Gastroesophageal sphincter (tissue), 4 donors: ENCODE results near the gene RELCH. TPM values are rescaled to one million over a fixed set of nuclear protein-coding genes. Genes with fewer than 3 reads are reported as not detected.

ENCODE experiments used
- ATAC-seq: fragments of 150-250 bp; one replicate; pipeline ENCODE4 v1.9.1; 2016; ENCODE audit warnings: mild to moderate bottlenecking, moderate library complexity
- H3K27ac ChIP-seq, 4 donors: fragments of 200-600 bp; sonication (generic) in 3 of 4; 1 replicate in 3 of 4; 2 replicates in 1 of 4; pipeline ENCODE4 v1.5.1; 2016 to 2019
- H3K27me3 ChIP-seq: fragments of 200-600 bp; sonication (generic); one replicate; pipeline ENCODE4 v1.5.1; 2019
- H3K36me3 ChIP-seq, 2 donors: fragments of 200-600 bp; sonication (generic); one replicate each; pipeline ENCODE4 v1.5.1; 2019; ENCODE audit warnings: control low read depth in 1 of 2
- H3K4me1 ChIP-seq, 3 donors: fragments of 200-600 bp; sonication (generic); 1 replicate in 2 of 3; 2 replicates in 1 of 3; pipeline ENCODE4 v1.5.1; 2016 to 2019; ENCODE audit warnings: control low read depth in 2 of 3
- H3K4me3 ChIP-seq, 2 donors: fragments of 200-600 bp; sonication (generic); one replicate each; pipeline ENCODE4 v1.5.1; 2019; ENCODE audit warnings: mild to moderate bottlenecking in 1 of 2, moderate library complexity in 1 of 2
- H3K9me3 ChIP-seq, 3 donors: fragments of 200-600 bp; sonication (generic); one replicate each; pipeline ENCODE4 v1.5.1; 2017 to 2019; ENCODE audit warnings: control low read depth in 2 of 3
- EP300 ChIP-seq: sonication (generic); formaldehyde crosslinking; IDR thresholded peaks from one replicate; pipeline ENCODE4 v1.6.1; 2017; ENCODE audit warnings: antibody characterized with exemption, mild to moderate bottlenecking
- POLR2A ChIP-seq, 2 donors: fragments of 450-650 bp; IDR thresholded peaks; one replicate each; pipeline ENCODE4 v1.6.1; 2017; ENCODE audit warnings: antibody characterized with exemption in 2 of 2, mild to moderate bottlenecking in 2 of 2, moderate library complexity in 1 of 2
- POLR2AphosphoS5 ChIP-seq: sonication (generic); formaldehyde crosslinking; IDR thresholded peaks from one replicate; pipeline ENCODE4 v1.6.1; 2017; ENCODE audit warnings: antibody characterized with exemption
- WGBS, 2 donors: methylation state at CpG; one replicate each; pipeline ENCODE4 v1.1.5; 2018; ENCODE audit warnings: low coverage in 1 of 2; 5-methylcytosine and 5-hydroxymethylcytosine counted together
- total RNA-seq, 4 donors: library from RNA; depleted of rRNA; stranded (reverse); fragments of >200 nt; gene quantifications; one replicate each; pipeline ENCODE4 v1.1.0, GENCODE V29; 2016
- TF ChIP-seq, protein P1 (sequence below), 4 experiments: fragments of 200-600 bp in 2 of 4; fragments of 450-650 bp in 2 of 4; sonication (generic) in 1 of 4; IDR thresholded peaks; one replicate each; pipeline ENCODE4 v1.5.1; 2017 to 2019; ENCODE audit warnings: antibody characterized with exemption in 4 of 4, mild to moderate bottlenecking in 2 of 4, moderate library complexity in 2 of 4

The RELCH gene
- total RNA-seq, 4 donors from 2014 or later = 20.7 to 30.4 (median 27.4) TPM

- 93 to 98% methylated on average over 3 of the region's 3 CpGs for WGBS, 2 donors
- Histone ChIP-seq H3K9me3 (peaks cover 0 to 9% (median 0%) of the 10 kb centered on the region in 3 donors), H3K27ac (no peak overlapping the region), H3K4me1 (no peaks in the 10 kb centered on the region), H3K36me3 (peaks cover 0 to 78% of the 10 kb centered on the region in 2 donors), H3K27me3 (no peaks in the 10 kb centered on the region), H3K4me3 (no peak overlapping the region)
- TF ChIP-seq EP300 (no peak), POLR2AphosphoS5 (no peak)
- TF ChIP-seq, protein P1, sequence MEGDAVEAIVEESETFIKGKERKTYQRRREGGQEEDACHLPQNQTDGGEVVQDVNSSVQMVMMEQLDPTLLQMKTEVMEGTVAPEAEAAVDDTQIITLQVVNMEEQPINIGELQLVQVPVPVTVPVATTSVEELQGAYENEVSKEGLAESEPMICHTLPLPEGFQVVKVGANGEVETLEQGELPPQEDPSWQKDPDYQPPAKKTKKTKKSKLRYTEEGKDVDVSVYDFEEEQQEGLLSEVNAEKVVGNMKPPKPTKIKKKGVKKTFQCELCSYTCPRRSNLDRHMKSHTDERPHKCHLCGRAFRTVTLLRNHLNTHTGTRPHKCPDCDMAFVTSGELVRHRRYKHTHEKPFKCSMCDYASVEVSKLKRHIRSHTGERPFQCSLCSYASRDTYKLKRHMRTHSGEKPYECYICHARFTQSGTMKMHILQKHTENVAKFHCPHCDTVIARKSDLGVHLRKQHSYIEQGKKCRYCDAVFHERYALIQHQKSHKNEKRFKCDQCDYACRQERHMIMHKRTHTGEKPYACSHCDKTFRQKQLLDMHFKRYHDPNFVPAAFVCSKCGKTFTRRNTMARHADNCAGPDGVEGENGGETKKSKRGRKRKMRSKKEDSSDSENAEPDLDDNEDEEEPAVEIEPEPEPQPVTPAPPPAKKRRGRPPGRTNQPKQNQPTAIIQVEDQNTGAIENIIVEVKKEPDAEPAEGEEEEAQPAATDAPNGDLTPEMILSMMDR (IDR thresholded peaks at IDR 0.05) = no peak
- ATAC-seq = no peak
Observed at GRCh38 chr18:62226047-62226446, 39.0 kb downstream of the RELCH start.

DNA sequence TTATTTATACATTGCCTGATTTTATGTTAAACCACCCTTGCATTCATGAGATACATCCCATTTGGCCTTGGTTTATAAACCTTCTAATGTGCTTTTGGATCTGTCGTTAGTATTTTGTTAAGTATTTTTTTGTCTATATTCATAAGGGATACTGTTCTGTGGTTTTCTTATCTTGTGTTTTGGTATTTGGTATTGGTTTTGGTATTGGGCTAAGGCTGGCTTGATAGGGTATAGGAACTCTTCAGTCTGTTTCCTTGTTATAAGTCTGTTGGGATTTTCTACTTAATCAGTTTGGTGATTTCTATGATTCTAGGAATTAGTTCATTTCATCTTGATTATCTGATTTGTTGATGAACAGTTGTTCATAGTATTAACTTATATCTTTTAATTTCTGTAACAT is 49.2 kb downstream of the RELCH start:
- ATAC-seq = no peak
- Histone ChIP-seq H3K27me3 (no peaks in the 10 kb centered on the region), H3K4me3 (no peak overlapping the region), H3K4me1 (no peaks in the 10 kb centered on the region), H3K9me3 (no peaks in the 10 kb centered on the region), H3K27ac (no peak overlapping the region), H3K36me3 (peaks cover 0 to 35% of the 10 kb centered on the region in 2 donors)
- WGBS, 2 donors = 89 to 100% methylated on average over 1 of the region's 1 CpG
- TF ChIP-seq EP300 = no peak
- no peak for TF ChIP-seq POLR2A (IDR thresholded peaks at IDR 0.05)
- TF ChIP-seq, protein P1 (IDR thresholded peaks at IDR 0.05) = no peak
- no peak for TF ChIP-seq POLR2AphosphoS5

GRCh38 chr18:62239475-62239874 is 52.4 kb downstream of the RELCH start:
- 76 to 83% methylated on average over 3 of the region's 3 CpGs for WGBS, 2 donors
- H3K4me3 ChIP-seq = no peak overlapping the region
- H3K27me3 ChIP-seq = no peaks in the 10 kb centered on the region
- no peak overlapping the region for H3K27ac ChIP-seq
- H3K9me3 ChIP-seq = no peaks in the 10 kb centered on the region
- no peak for ATAC-seq
- TF ChIP-seq, protein P1 (IDR thresholded peaks at IDR 0.05) = no peak
- TF ChIP-seq POLR2AphosphoS5 (no peak), EP300 (no peak), POLR2A (IDR thresholded peaks at IDR 0.05) (no peak)
- H3K4me1 ChIP-seq = no peaks in the 10 kb centered on the region
- peaks cover 0 to 21% of the 10 kb centered on the region in 2 donors for H3K36me3 ChIP-seq

DNA sequence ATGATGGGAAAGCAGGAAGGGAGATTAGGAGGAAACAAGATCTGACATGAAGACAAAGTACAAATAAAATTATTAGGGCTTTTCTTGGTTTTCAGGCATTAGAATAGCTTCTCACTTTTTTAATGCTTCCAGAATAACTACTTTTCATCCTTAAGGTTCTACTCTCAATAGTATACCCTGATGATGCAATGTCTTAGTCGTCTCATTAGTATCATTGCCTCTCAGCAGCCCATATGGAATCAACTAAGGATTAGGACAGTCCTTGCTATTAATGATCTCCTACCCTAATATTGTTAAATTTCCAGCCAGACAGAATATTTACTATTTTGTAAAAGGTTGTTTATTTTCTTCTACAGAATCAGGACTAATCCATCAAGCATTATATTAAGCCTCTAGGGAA is 55.9 kb downstream of the RELCH start:
- ATAC-seq = no peak
- Histone ChIP-seq H3K36me3 (peaks cover 0 to 36% of the 10 kb centered on the region in 2 donors), H3K4me3 (no peak overlapping the region), H3K27me3 (no peaks in the 10 kb centered on the region), H3K27ac (no peak overlapping the region), H3K9me3 (no peaks in the 10 kb centered on the region), H3K4me1 (no peaks in the 10 kb centered on the region)
- TF ChIP-seq, protein P1 (IDR thresholded peaks at IDR 0.05) = no peak
- TF ChIP-seq POLR2A (IDR thresholded peaks at IDR 0.05) (no peak), POLR2AphosphoS5 (no peak), EP300 (no peak)
- WGBS, 2 donors = 64 to 71% methylated on average over 1 of the region's 1 CpG

GRCh38 chr18:62245177-62245576 is 58.1 kb downstream of the RELCH start:
- no peak overlapping the region for H3K4me3 ChIP-seq
- peaks cover 0 to 38% of the 10 kb centered on the region in 2 donors for H3K36me3 ChIP-seq
- ATAC-seq = no peak
- H3K4me1 ChIP-seq = no peaks in the 10 kb centered on the region
- TF ChIP-seq EP300 = no peak
- no peak for TF ChIP-seq POLR2AphosphoS5
- TF ChIP-seq, protein P1 (IDR thresholded peaks at IDR 0.05) = no peak
- TF ChIP-seq POLR2A (IDR thresholded peaks at IDR 0.05) = no peak
- H3K27me3 ChIP-seq = no peaks in the 10 kb centered on the region
- no peaks in the 10 kb centered on the region for H3K9me3 ChIP-seq
- 88 to 100% methylated on average over 2 to 6 of the region's 8 CpGs for WGBS, 2 donors
- no peak overlapping the region for H3K27ac ChIP-seq
